Left ventricle myocardium inferior (tissue), 1 donor: ENCODE results near the gene ANTKMT. TPM values are rescaled to one million over a fixed set of nuclear protein-coding genes. Genes with fewer than 3 reads are reported as not detected.
A peak's percentile ranks its signal among the peaks of the same experiment; 100 is the strongest.

Source experiments
- DNase-seq: peaks from one replicate; pipeline ENCODE4 v3.0.0-alpha.2; 2020
- H3K27ac ChIP-seq: fragments of 200-600 bp; replicated peaks from 2 replicates; pipeline ENCODE4 v1.8.0; 2021
- H3K27me3 ChIP-seq: fragments of 200-600 bp; 2 replicates; pipeline ENCODE4 v1.8.0; 2021; ENCODE audit warnings: low read depth
- H3K36me3 ChIP-seq: fragments of 200-600 bp; 2 replicates; pipeline ENCODE4 v1.8.0; 2021
- H3K4me1 ChIP-seq: fragments of 200-600 bp; 2 replicates; pipeline ENCODE4 v1.8.0; 2021
- H3K4me3 ChIP-seq: fragments of 200-600 bp; 2 replicates; pipeline ENCODE4 v1.8.0; 2021; ENCODE audit warnings: mild to moderate bottlenecking, moderate library complexity
- H3K9me3 ChIP-seq: fragments of 200-600 bp; replicated peaks from 2 replicates; pipeline ENCODE4 v1.8.0; 2021
- CTCF ChIP-seq: fragments of 200-600 bp; IDR thresholded peaks from 2 replicates; pipeline ENCODE4 v1.8.0; 2021; ENCODE audit warnings: antibody characterized with exemption, mild to moderate bottlenecking, borderline replicate concordance
- intact Hi-C: fragments of 100-400 bp; cut with micrococcal nuclease; formaldehyde crosslinking; loops from one replicate; pipeline ENCODE4 v1.11.0; 2022
- total RNA-seq: library from RNA; stranded (reverse); fragmentation: NEBNext Ultra II Directional; extraction: Animal tissue kit (Norgen Biotek cat#: 25700); gene quantifications from one replicate; pipeline ENCODE4 v1.2.1, GENCODE V29; 2021
- donor health status: DM: no; HTN: yes; CAD: no; lungs with severe emphysema.

Gene ANTKMT
- total RNA-seq, 1 donor from 2014 or later: 30.7 TPM

- H3K36me3 ChIP-seq: no peaks in the 10 kb centered on the region
- intact Hi-C loops: no loop called here
- no peak for DNase-seq
- H3K27ac ChIP-seq: no peak overlapping the region
- no peak for TF ChIP-seq CTCF
- peaks cover 39% of the 10 kb centered on the region for H3K4me1 ChIP-seq
- H3K9me3 ChIP-seq: no peaks in the 10 kb centered on the region
- H3K27me3 ChIP-seq: peaks cover 83% of the 10 kb centered on the region
- H3K4me3 ChIP-seq: peak overlapping the region; percentile 23
Measured at GRCh38 chr16:694187-694862, 26.6 kb upstream of the ANTKMT start.

- no peaks in the 10 kb centered on the region for H3K36me3 ChIP-seq
- no peak for TF ChIP-seq CTCF
- peaks cover 89% of the 10 kb centered on the region for H3K27me3 ChIP-seq
- DNase-seq: no peak
- peak overlapping the region; percentile 23 for H3K4me3 ChIP-seq
- intact Hi-C loops: no loop called here
- peaks cover 33% of the 10 kb centered on the region for H3K4me1 ChIP-seq
- H3K9me3 ChIP-seq: no peaks in the 10 kb centered on the region
- H3K27ac ChIP-seq: no peak overlapping the region
Measured at GRCh38 chr16:694863-695354, 26.0 kb upstream of the ANTKMT start.

- Histone ChIP-seq H3K27me3 (peaks cover 95% of the 10 kb centered on the region), H3K36me3 (no peaks in the 10 kb centered on the region), H3K9me3 (no peaks in the 10 kb centered on the region), H3K4me1 (peaks cover 32% of the 10 kb centered on the region), H3K27ac (no peak overlapping the region), H3K4me3 (peak overlapping the region; percentile 40)
- TF ChIP-seq CTCF: no peak
- DNase-seq: no peak
- intact Hi-C loops: no loop called here
Measured at GRCh38 chr16:695355-696089, 25.4 kb upstream of the ANTKMT start.

- Histone ChIP-seq H3K27ac (no peak overlapping the region), H3K4me3 (no peak overlapping the region), H3K4me1 (peaks cover 29% of the 10 kb centered on the region), H3K9me3 (no peaks in the 10 kb centered on the region), H3K36me3 (no peaks in the 10 kb centered on the region), H3K27me3 (peaks cover 100% of the 10 kb centered on the region)
- intact Hi-C loops: no loop called here
- no peak for TF ChIP-seq CTCF
- no peak for DNase-seq
Measured at GRCh38 chr16:698911-699671, 21.9 kb upstream of the ANTKMT start.
